ENCODE results near the gene DPH1.

Gene DPH1

DNA sequence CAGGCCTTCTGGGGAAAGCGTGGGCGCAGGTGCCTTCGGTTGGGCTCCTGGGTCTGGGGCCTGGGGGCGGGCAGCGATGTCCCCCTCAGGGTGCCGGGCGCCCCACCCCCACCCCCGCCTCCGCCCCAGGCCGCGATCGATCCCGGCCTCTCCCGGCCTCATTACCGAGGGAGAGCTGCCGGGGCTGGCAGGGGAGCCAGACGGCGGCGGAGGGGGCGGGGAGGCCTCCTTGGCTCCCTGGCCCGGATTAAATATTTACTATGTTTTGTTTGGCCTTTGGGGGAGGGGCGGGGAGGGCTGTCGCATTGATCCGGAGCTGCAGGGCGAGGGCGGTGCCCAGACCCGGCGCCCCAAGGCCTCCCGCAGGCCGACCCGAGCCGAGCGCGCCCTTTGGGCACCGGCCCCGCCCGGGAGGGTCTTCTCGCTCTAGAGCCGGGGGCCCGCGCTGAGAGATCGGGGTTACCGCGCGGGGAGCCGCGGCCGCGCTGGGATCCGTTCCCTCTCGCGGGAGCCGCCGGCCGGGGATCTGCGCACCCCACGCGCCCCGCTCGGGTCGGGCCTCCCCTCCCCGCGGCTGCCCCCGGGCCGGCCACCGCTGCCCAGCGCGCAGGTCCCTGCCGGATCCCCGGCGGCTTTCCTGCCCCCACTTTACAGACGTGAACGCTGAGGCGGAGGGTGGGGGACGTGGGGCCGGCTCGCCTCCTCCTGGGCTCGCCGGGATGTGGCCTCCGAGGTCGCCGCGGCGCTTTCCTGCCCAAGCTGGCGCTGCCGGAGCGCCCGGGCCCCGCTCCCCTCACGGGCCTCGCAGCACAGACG is 31.8 kb upstream of the DPH1 start:
- TF ChIP-seq, protein P1, sequence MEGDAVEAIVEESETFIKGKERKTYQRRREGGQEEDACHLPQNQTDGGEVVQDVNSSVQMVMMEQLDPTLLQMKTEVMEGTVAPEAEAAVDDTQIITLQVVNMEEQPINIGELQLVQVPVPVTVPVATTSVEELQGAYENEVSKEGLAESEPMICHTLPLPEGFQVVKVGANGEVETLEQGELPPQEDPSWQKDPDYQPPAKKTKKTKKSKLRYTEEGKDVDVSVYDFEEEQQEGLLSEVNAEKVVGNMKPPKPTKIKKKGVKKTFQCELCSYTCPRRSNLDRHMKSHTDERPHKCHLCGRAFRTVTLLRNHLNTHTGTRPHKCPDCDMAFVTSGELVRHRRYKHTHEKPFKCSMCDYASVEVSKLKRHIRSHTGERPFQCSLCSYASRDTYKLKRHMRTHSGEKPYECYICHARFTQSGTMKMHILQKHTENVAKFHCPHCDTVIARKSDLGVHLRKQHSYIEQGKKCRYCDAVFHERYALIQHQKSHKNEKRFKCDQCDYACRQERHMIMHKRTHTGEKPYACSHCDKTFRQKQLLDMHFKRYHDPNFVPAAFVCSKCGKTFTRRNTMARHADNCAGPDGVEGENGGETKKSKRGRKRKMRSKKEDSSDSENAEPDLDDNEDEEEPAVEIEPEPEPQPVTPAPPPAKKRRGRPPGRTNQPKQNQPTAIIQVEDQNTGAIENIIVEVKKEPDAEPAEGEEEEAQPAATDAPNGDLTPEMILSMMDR (IDR thresholded peaks at IDR 0.05; ENCODE audit: low read depth, low read length, missing control alignments): no peak
- no peak for DNase-seq (ENCODE audit: low read depth)
- H3K4me3 ChIP-seq (ENCODE audit: low read depth, low read length): no peak overlapping the region

DNA sequence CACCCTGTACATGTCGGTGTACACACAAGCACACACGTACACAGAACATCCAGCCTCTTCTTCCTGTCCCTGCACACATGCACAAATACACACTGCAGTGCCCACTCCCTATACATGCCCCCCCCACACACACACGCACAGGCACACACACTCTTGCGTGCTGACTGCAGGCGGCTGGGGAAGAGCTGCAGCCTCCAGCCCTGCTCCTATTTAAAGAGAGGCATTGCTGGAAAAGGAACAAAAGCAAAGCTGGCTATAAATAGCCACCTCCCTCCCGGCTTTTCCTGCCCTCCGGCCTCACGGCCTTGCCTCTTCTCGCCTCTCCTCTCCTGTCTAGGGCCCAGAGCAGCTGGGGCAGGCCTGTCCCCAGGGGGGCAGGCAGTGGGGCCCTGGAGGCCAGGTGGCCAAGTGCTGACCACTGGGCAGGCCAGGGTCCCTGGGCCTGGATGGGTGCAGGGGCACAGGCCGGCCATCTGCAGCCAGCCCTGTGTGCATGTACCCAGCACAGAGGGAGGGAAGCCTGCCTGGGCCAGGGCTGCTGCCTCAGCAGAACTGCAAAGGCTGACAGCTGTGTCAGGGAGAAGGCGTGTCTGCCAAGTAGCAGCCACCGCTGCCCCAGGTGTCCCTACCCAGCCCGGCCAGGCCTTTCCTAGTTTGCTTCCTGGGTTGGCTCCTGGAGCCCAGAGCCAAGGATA is 30.2 kb upstream of the DPH1 start:
- no peak overlapping the region for H3K4me3 ChIP-seq (ENCODE audit: low read depth, low read length)
- no peak for DNase-seq (ENCODE audit: low read depth)
- TF ChIP-seq, protein P1 (IDR thresholded peaks at IDR 0.05; ENCODE audit: low read depth, low read length, missing control alignments): no peak

DNA sequence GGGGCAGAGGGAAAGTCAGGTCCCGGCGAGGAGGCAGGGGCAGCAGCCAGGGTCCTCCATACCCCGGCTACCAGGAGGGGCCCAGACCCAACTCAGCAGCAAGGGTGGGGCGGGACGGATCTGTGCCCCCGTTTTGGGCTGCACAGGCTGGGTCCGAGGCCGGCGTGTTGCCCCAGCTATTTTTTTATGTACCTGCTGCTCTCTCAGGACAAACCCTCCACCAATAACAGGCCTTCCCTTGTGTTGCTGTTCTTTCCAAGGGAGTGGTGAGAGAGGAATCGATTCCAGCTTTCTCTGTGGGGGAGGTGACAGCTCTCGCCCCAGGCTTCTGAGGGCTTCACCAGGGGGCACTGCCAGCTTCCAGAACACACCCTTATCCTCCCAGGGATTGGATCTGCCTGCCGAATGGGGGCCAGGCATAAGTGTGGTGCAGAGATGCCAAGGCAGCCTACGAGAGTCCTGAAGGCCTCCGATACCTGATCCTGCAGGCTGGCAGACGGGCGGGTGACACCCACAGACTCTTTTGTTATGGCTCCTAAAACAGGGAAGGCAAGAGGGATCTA is 27.1 kb upstream of the DPH1 start:
- TF ChIP-seq, protein P1 (IDR thresholded peaks at IDR 0.05; ENCODE audit: low read depth, low read length, missing control alignments): no peak
- no peak for DNase-seq (ENCODE audit: low read depth)
- H3K4me3 ChIP-seq (ENCODE audit: low read depth, low read length): no peak overlapping the region

DNA sequence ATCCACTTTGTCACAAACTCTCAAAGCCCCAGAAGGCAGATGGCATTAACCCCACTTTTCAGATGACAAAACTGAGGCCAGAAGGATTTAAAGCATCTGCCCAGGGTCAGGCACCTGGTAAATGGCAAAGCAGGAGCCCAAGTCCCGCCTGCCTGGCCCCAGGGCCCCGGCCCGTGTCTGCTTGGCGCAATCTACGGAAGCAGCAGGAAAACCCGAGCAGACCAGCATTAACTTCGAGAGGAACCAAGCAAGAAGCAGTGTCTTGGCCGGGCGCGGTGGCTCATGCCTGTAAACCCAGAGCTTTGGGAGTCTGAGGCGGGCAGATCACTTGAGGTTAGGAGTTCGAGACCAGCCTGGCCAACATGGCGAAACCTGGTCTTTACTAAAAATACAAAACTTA is 26.4 kb upstream of the DPH1 start:
- DNase-seq (ENCODE audit: low read depth): no peak
- no peak overlapping the region for H3K4me3 ChIP-seq (ENCODE audit: low read depth, low read length)
- TF ChIP-seq, protein P1 (IDR thresholded peaks at IDR 0.05; ENCODE audit: low read depth, low read length, missing control alignments): no peak

DNA sequence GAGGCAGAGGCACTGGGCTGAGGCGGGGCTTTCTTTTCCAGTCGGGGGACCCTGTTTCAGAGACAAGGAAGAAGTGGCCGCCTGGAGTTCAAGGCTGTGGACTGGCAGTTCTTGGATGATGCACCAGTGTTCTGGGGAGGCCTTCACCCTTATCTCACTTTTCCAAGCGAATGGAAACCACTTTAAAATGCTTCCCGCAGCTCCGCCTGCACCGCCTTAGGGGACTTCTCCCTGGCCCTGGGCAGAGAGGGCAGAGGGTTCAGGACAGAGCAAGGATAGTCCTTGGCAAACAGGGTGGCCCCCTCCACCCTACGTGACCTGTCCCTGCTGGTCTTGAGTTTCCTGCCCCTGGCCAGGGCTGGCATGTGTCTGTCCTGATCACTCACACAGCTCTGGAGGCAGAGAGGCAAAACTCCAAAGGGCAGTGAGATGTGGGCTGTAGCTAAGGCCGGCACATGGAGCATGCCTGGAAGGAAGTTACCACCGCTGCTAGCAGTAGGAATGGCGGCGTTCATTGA is 25.5 kb upstream of the DPH1 start:
- no peak for DNase-seq (ENCODE audit: low read depth)
- TF ChIP-seq, protein P1 (IDR thresholded peaks at IDR 0.05; ENCODE audit: low read depth, low read length, missing control alignments): no peak
- H3K4me3 ChIP-seq (ENCODE audit: low read depth, low read length): no peak overlapping the region

DNA sequence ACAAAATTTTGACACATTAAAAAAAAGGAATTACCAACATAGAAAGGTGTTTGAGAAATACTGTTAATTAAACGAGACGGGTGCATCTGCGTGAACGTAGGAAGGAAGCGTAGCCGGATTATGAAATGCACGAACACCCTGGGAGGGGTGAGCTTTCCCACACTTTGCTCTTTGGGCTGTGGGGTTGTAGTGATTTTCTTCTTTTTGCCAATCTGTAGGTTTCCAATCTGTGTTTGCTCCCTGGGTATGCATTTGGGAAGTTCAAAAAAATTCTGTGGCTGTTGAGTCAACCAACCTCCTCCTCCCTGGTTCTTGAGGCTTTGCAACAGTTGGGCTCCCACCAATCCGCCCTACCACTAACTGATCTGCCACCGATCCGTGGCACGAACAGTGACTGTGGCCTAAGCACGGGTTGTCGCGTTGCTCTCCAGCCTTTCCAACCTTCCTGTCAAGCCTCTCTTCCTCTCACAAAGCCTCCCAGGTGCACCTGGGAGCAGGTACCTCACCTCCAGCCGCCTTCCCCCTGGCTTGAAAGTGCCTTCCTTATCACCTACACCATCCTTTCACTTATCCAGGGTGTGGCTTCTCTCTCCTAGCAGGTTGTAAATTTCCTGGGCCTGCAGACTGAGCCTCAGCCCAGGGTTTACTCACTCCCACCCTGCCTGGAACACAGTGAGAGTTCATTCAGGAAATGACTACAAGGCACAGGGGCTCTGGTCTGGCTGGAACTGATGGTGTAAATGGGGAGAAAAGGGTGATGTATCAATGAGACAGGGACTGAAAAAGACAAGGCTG is 21.4 kb upstream of the DPH1 start:
- TF ChIP-seq, protein P1 (IDR thresholded peaks at IDR 0.05; ENCODE audit: low read depth, low read length, missing control alignments): no peak
- H3K4me3 ChIP-seq (ENCODE audit: low read depth, low read length): no peak overlapping the region
- DNase-seq (ENCODE audit: low read depth): no peak

Measured in GM12864 (cell line).